A673 (cell line): ENCODE results near the gene FRMD3. TPM values are rescaled to one million over a fixed set of nuclear protein-coding genes. Genes with fewer than 3 reads are reported as not detected.

Experiments
- BruUV-seq: library from RNA; stranded (reverse); fragments of 400-500 nt; replicated peaks from 2 replicates; lab custom pipeline; 2021; lab: Mats Ljungman, UMichigan
- CTCF ChIA-PET: fragments of 300-600 bp; sonication (Branson Sonifier 250); formaldehyde crosslinking; loops from one replicate; lab custom pipeline; 2022; ENCODE audit warnings: antibody characterized with exemption; lab: Charles Lee
- POLR2A ChIA-PET: fragments of 300-600 bp; sonication (Branson Sonifier 250); formaldehyde crosslinking; loops from one replicate; lab custom pipeline; 2022; ENCODE audit warnings: antibody characterized with exemption; ENCODE audit not compliant: low non-redundant PET; lab: Charles Lee
- DNase-seq: peaks from one replicate; pipeline ENCODE4 v3.0.0-alpha.2; 2015; ENCODE audit warnings: low spot score
- H3K27ac ChIP-seq: fragments of 200-600 bp; sonication (generic); 2 replicates; pipeline ENCODE4 v1.5.1; 2016; ENCODE audit warnings: mixed run types, low read depth, mild to moderate bottlenecking, mixed read lengths, antibody characterized with exemption, low read length; ENCODE audit not compliant: poor library complexity, severe bottlenecking
- H3K27me3 ChIP-seq: fragments of 200-600 bp; sonication (generic); replicated peaks from 2 replicates; pipeline ENCODE4 v1.6.1; 2017; ENCODE audit warnings: mixed run types, low read depth, mild to moderate bottlenecking, mixed read lengths, antibody characterized with exemption, low read length; ENCODE audit not compliant: insufficient read depth, poor library complexity
- H3K36me3 ChIP-seq: fragments of 200-600 bp; sonication (generic); 2 replicates; pipeline ENCODE4 v1.6.1; 2016; ENCODE audit warnings: mixed run types, mild to moderate bottlenecking, mixed read lengths, antibody characterized with exemption, low read length; ENCODE audit not compliant: insufficient read depth, poor library complexity, severe bottlenecking
- H3K4me1 ChIP-seq: fragments of 200-600 bp; sonication (generic); 2 replicates; pipeline ENCODE4 v1.6.1; 2017; ENCODE audit warnings: mixed run types, mild to moderate bottlenecking, mixed read lengths, antibody characterized with exemption, low read length; ENCODE audit not compliant: insufficient read depth, poor library complexity, severe bottlenecking
- H3K4me3 ChIP-seq: fragments of 200-600 bp; sonication (generic); 2 replicates; pipeline ENCODE4 v1.5.1; 2016; ENCODE audit warnings: low read depth, mixed run types, mild to moderate bottlenecking, mixed read lengths, low read length; ENCODE audit not compliant: poor library complexity, severe bottlenecking
- H3K9me3 ChIP-seq: fragments of 200-600 bp; sonication (generic); 2 replicates; pipeline ENCODE4 v1.6.1; 2016; ENCODE audit warnings: mixed run types, low read depth, mild to moderate bottlenecking, mixed read lengths, antibody characterized with exemption, low read length; ENCODE audit not compliant: poor library complexity, severe bottlenecking
- CTCF ChIP-seq: fragments of 300-800, 200-600 bp; sonication (generic); conservative IDR thresholded peaks from 2 replicates; pipeline ENCODE4 v1.5.1; 2017; ENCODE audit warnings: low read depth, mild to moderate bottlenecking, antibody characterized with exemption, low read length, moderate library complexity, mixed read lengths
- EZH2 ChIP-seq: fragments of 200-600 bp; sonication (generic); IDR thresholded peaks from 2 replicates; pipeline ENCODE4 v1.6.1; 2017; ENCODE audit warnings: borderline replicate concordance, low read depth, mild to moderate bottlenecking, mixed read lengths, antibody characterized with exemption, low read length; ENCODE audit not compliant: poor library complexity, severe bottlenecking
- intact Hi-C: fragments of 100-400 bp; cut with micrococcal nuclease; formaldehyde crosslinking; loops from one replicate; pipeline ENCODE4 v1.10.0; 2022; ENCODE audit not compliant: unreplicated experiment
- total RNA-seq: library from RNA; stranded (reverse); gene quantifications from 2 replicates; pipeline ENCODE4 v1.2.3, GENCODE V29; 2021

Gene FRMD3
- total RNA-seq, 1 experiment from 2014 or later, result 1.0 TPM

DNA sequence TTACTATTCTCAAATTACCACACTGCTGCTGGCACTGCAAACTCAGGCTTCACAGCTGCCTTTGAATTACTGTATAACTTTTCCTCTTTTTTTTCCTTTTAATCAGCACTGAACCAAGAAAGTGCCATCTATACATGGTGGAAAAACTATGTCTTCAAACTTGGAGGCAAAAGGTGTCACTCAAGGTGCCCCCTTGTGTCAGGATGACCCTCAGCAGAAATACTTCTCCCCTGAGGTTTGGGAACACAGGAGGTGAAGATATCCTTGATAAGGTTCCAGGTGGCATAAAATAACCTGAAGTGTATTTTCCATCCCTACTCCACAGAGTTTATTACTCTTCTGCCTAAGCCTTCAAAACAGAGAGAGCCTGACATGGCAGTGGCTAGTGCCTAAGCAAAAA, 14.5 kb downstream of the FRMD3 start:
- no peak overlapping the region for H3K4me3 ChIP-seq
- no peaks in the 10 kb centered on the region for H3K9me3 ChIP-seq
- DNase-seq, result no peak
- ChIA-PET CTCF (no interaction called here), POLR2A (no interaction called here)
- no TSS peak for BruUV-seq
- intact Hi-C loops, result no loop called here
- no peaks in the 10 kb centered on the region for H3K4me1 ChIP-seq
- H3K27ac ChIP-seq, result no peak overlapping the region
- TF ChIP-seq CTCF (no peak), EZH2 (no peak)
- no peaks in the 10 kb centered on the region for H3K36me3 ChIP-seq
- H3K27me3 ChIP-seq, result peaks cover 13% of the 10 kb centered on the region

DNA sequence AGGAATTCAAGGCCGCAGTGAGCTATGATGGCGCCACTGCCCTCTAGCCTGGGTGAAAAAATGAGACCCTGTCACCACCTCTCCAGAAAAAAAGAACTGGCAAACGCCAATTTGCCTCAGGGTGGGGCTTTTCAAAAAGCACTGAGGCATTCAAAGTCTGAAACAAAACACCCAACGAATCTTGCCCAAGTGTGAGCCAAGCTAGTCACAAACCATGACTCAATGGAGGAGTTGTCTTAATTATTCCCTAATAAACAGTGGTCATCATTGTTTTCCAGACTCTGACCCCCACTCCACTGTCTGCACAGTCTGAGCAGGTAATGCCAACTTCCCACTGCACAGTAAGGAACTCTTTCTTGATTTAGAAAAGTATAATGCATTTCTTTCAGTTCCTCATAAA, 16.8 kb downstream of the FRMD3 start:
- Histone ChIP-seq H3K27me3 (peaks cover 13% of the 10 kb centered on the region), H3K9me3 (no peaks in the 10 kb centered on the region), H3K36me3 (no peaks in the 10 kb centered on the region), H3K4me3 (no peak overlapping the region), H3K4me1 (no peaks in the 10 kb centered on the region), H3K27ac (no peak overlapping the region)
- POLR2A ChIA-PET, result no interaction called here
- TF ChIP-seq EZH2 (no peak), CTCF (no peak)
- no TSS peak for BruUV-seq
- CTCF ChIA-PET, result no interaction called here
- no peak for DNase-seq
- intact Hi-C loops, result no loop called here

- intact Hi-C loops, result no loop called here
- POLR2A ChIA-PET, result no interaction called here
- CTCF ChIA-PET, result no interaction called here
- H3K27ac ChIP-seq, result no peak overlapping the region
- DNase-seq, result no peak
- BruUV-seq, result no TSS peak
- H3K4me3 ChIP-seq, result no peak overlapping the region
- H3K9me3 ChIP-seq, result no peaks in the 10 kb centered on the region
- H3K4me1 ChIP-seq, result no peaks in the 10 kb centered on the region
- H3K36me3 ChIP-seq, result no peaks in the 10 kb centered on the region
- TF ChIP-seq CTCF (no peak), EZH2 (no peak)
- H3K27me3 ChIP-seq, result peaks cover 13% of the 10 kb centered on the region
Observed at GRCh38 chr9:83521011-83521410, 17.2 kb downstream of the FRMD3 start.
